Measurements from ENCODE around the gene CIAO2A. TPM values are rescaled to one million over a fixed set of nuclear protein-coding genes. Genes with fewer than 3 reads are reported as not detected.

Gene CIAO2A
- total RNA-seq, 1 donor from 2014 or later = 52.6 TPM

DNA sequence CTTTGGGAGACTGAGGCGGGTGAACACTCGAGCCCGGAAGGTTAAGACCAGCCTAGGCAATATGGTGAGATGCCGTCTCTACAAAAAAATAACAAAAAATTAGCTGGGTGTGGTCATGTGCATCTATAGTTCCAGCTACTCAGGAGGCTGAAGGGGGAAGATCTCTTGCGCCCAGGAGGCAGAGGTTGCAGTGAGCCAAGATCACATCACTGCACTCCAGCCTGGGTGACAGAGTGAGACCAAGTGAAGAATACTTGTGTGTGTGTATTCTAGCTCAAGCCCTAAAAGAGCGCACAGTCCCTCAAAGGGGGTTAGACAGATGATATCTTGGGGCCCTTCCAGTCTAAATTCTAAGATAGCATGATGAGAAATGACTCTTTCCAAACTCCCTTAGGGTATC, 71.1 kb downstream of the CIAO2A start:
- H3K9me3 Mint-ChIP-seq (ENCODE audit: low read depth) = no peaks in the 10 kb centered on the region
- H3K4me3 Mint-ChIP-seq (ENCODE audit: low read depth) = no peak overlapping the region
- peaks cover 4% of the 10 kb centered on the region for H3K4me1 Mint-ChIP-seq (ENCODE audit: low read depth)
- no peak overlapping the region for H3K27ac Mint-ChIP-seq
- H3K27me3 Mint-ChIP-seq = no peaks in the 10 kb centered on the region
- H3K36me3 Mint-ChIP-seq (ENCODE audit: insufficient read depth) = no peaks in the 10 kb centered on the region
- DNase-seq (ENCODE audit: low spot score, unreplicated experiment) = no peak
- no peak for TF ChIP-seq CTCF (IDR thresholded peaks at IDR 0.05; ENCODE audit: unreplicated experiment)

Other genes starting within 250 kb of the CIAO2A start
- 2.0 and 3.2 TPM in 2 replicates for gene DAPK2, start 47.4 kb downstream of the CIAO2A start, total RNA-seq
- 91.4 and 95.9 TPM in 2 replicates for gene SNX1, start 2.1 kb upstream of the CIAO2A start, total RNA-seq
- 7.3 and 8.1 TPM in 2 replicates for gene SNX22, start 57.9 kb upstream of the CIAO2A start, total RNA-seq
- gene PPIB, start 69.2 kb upstream of the CIAO2A start, total RNA-seq = 491 and 499 TPM in 2 replicates